ENCODE results near the gene EED.

Gene EED

GRCh38 chr11:86251345-86251744, 6.8 kb downstream of the EED start:
- DNase-seq: no peak

- no peak for DNase-seq
These were observed 11.3 kb downstream of the EED start for GRCh38 chr11:86255896-86256295.

- DNase-seq: no peak
These were observed 12.1 kb downstream of the EED start for GRCh38 chr11:86256608-86257007.

GRCh38 chr11:86257446-86257845, 12.9 kb downstream of the EED start:
- DNase-seq: no peak

- DNase-seq: no peak
These were observed 15.2 kb downstream of the EED start for GRCh38 chr11:86259730-86260129.

GRCh38 chr11:86261328-86261727, 16.8 kb downstream of the EED start:
- DNase-seq: no peak

- DNase-seq: no peak
These were observed 17.8 kb downstream of the EED start for GRCh38 chr11:86262387-86262786.

DNA sequence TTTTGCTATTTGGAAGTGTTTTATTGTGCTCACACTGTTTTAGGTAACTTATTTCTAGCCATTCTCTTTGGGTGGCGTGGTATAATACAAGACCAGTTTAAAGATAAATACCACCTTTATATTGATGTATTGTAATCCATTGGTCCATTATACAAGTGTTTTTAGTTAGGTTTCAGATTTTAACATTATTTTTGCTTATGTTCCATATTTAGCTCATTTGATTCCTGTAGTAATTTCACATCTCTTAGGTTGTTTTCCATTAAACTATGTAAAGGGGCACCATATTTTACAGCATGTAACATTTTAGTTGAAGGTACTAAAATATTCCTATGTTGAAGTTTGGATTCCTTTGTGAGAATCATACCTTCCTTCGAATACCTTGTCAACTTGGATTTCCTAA, 20.1 kb downstream of the EED start:
- no peak for DNase-seq

- no peak for DNase-seq
These were observed 20.6 kb downstream of the EED start for GRCh38 chr11:86265194-86265593.

DNA sequence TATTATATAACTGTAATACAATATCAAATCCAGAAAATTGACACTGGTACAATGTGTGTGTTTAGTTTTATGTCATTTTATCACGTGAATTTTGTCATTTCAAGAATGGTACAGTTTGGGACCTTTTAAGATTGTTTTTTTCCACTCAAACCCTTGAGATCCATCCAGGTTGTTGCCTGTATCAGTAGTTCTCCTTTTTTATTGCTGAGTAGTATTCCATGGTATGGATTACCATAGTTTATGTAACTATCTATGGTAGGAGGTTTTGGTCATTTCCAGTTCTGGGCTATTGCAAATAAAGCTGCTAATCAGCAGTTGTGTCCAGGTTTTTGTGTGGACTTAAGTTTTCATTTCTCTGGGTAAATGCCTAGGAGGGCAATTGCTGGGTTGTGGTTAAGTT, 25.1 kb downstream of the EED start:
- no peak for DNase-seq

- DNase-seq: no peak
These were observed 29.9 kb downstream of the EED start for GRCh38 chr11:86274503-86274902.

DNA sequence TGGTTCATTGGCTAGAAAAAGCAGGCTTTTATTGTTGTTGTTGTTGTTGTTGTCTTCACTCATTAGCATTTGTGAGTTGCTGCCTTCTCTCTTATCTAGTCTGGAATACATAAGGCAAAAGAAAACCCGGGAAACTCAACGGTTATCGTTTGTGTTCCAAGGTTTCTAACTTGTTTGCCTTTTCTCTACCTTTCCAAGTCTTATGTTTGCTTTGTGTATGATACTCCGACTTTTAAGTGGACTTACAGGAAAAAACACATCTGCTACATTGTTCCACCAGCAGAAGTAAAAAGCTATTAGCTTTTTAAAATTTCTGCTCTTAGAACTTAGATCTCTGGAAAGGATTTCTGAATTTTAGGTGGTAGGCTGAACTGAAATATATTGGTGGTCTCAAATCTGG, 30.4 kb downstream of the EED start:
- DNase-seq: no peak

DNA sequence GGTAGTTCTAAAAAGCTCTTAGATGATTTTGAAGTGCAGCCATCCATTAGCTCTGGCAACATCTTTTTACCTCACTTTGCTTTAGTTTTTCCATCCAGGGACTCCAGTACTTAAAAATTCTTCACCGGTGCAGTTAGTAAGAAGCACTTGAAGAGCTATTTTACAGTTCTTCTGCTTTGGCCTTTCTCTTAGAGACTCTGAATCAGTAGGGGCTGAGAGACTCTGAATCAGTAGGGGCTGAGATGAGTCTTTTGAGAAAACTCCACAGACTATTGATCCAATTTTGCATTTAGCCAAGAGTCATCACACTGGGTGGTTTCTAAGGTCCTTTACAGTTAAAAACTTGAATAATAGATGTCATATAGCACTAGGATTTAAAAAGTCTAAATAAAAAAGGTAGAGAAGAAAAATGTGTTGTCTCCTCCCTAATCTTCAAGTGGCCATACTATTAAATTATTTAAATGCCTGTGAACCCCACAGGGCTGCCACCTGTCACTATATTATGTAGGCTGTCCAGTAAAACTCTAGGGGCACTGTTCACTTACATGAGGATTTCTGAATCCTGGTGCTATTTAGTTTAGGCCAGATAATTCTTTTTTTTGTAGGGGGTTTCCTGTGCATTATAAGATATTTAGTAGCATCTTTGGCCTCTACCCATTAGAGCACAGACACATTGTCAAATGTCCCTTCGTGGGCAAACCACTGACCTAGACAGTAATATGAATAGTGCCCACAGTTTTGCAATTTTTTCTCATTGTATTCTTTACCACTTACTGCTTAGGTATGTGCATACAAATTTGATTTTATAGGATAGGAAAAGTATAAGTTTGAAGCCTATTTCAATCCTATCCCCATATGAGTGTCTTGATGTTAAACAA, 31.2 kb downstream of the EED start:
- DNase-seq: no peak

DNA sequence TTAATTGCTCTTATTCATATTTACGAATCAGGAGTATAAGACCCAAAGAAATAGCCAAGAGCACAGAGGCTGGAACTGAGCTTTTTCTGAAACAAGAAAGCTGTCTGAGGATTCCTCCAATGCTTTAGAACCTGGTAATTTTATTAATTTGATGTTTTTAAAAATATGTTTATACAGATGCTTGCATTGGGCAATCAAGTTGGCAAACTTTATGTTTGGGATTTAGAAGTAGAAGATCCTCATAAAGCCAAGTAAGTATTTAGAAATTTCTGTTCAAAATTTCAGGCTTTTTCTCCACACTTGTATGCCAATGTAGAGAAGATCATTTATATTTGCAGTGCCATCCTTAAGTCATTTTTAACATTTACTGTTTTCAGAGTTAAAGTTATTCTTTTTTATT, 33.2 kb downstream of the EED start:
- DNase-seq: no peak

DNA sequence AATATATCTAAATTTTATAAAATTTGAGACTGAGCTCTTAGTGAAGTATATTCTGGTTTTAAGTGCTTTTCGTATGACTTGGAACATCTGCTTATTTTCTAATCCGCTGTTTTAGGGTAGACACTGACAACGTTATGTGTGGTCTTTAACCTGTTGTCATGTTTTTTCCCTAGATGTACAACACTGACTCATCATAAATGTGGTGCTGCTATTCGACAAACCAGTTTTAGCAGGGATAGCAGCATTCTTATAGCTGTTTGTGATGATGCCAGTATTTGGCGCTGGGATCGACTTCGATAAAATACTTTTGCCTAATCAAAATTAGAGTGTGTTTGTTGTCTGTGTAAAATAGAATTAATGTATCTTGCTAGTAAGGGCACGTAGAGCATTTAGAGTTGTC, 33.7 kb downstream of the EED start:
- no peak for DNase-seq

DNA sequence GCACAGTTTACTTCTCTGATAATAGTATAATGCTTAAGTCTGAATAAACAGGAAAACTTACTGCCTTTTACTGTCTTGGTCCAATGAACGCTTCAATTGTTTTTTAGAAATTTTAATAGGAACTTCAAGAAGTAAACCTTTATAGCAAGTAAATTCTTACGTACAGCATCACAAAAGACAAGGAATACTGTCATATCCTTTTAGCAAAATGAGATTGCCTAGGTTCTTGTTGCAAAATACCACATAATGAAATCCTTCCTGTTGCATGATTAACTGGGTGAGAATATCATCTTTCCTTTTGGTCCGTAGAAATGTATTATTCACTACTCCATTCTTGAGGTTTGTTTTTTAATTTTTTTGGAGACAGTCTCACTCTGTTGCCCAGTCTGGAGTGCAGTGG, 35.2 kb downstream of the EED start:
- no peak for DNase-seq

DNA sequence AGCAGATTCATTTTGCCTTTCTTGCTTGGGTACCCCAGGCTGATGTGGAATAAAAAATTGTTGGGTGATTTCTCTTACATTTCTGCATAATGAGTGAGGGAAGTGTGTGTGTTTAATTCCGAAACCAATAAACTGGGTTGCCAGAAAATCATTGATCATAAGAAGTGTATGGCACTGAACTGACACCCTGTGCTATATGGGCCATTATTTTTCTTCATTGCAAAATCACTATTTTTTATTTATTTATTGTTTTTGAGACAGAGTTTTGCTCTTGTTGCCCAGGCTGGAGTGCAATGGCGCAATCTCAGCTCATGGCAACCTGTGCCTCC, 42.9 kb downstream of the EED start:
- no peak for DNase-seq

DNA sequence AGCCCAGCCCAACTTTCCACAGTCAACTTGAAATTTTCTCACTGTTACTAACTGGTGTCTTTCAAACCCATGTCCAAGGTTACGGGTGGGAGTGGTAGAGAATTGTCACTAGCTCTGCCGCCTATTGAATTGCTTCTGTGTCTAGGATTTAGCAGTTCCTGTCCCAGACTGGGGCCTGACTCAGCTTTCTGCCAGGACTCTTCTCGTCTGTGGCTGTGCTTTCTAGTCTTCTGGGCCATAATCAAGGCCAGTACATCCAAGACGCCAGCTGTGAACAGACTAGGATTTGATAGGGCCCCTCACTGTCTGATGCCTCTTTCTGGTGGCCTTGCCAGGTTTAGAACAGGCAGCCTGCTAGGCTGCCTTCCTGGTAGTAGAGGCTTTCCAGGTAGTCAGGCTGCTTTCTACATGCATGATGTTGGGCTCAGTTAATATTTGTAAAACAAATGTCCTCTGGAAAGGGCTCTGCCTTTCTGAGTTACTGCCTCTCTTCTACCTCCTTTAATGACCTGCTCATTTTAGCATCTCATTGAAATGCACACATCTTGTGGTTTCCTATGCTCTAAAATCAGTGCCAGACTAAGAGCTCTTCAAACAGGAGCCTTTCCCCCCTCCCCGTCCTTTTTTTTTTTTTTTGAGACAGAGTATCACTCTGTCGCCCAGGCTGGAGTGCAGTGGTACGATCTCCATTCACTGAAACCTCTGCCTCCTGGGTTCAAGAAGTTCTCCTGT, 44.4 kb downstream of the EED start:
- peak; percentile 38 for DNase-seq

DNA sequence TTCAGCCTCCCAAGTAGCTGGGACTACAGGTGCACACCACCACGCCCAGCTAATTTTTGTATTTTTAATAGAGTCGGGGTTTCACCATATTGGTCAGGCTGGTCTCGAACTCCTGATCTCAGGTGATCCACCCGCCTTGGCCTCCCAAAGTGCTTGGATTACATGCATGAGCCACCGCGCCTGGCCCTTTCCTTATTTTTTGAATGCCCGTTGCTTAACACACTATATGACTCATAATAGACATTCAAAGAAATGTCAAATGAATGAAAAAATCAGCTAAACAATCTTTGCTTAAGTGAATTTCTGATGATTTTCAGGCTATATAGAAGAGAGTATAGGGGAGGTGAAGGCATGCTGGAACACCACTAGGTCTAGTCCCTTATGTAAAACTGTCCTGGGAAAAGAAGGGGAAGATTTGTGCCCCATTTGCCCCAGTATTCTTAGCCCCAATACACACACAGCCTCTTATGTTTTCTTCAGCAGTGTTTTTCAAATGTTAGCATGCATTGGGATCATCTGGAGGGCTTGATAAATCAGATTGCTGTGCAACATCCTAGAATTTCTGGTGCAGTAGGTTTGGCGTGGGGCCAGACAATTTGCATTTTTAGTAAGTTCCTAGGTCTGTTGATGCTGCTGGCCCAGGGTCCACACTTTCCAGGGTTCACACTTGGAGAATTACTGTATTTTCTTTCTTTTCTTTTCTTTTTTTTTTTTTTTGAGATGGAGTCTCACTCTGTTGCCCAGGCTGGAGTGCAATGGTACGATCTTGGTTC, 45.1 kb downstream of the EED start:
- peak; percentile 16 for DNase-seq

- peak; percentile 77 for DNase-seq
These were observed 47.1 kb downstream of the EED start for GRCh38 chr11:86291466-86292262.

DNA sequence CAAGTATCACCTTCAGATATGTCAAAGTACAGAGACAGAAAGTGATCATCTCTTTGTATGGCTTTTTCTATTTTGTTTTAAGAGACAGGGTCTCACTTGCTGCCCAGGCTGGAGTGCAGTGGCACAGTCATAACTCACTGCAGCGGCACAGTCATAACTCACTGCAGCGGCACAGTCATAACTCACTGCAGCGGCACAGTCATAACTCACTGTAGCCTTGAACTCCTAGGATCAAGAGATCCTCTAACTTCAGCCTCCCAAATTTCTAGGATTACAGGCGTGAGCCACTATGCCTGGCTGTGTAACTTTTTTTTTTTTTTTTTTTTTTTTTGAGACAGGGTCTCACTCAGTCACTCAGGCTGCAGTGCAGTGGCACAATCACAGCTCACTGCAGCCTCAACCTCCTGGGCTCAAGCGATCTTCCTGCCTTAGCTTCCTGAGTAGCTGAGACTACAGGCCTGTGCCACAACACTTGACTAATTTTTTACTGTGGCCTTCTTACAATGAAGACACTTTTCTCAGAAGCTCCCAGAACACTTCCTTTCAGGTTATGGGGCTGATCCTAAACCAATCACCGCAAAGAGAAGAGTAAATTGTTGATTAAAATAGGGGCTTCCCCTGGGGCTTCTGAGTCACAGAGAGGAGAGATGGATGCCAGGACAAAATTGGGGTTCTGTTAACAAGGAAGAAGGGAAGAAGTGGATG, 48.5 kb downstream of the EED start:
- peak; percentile 66 for DNase-seq

DNA sequence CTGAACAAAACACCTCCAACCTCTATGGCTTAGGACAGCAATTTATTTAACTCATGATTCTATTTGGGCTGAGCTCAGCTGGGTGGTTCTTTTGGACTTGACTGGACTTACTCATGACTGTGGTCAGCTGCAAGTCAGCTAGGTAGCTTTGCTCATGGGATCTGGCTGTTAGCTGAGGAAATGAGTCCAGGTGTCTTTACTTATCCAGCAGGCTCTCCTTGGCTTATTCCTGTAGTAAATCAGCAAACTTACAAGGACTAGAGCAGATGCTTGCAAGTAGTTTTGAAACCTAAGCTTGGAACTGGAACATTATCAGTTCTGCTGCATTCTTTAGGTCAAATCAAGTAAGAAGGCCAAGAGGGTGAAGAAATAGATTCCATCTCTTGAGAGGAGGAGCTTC, 49.5 kb downstream of the EED start:
- no peak for DNase-seq

Data from activated naive CD4-positive, alpha-beta T cell treated with Interleukin-2 at 50 U/mL for 16 hours (primary cell).